ENCODE data around the gene AMHR2.

AMHR2 gene

GRCh38 chr12:53378724-53379388 lies 44.8 kb upstream of the AMHR2 start (continued):
- TF ChIP-seq ZNF280D (tag by site-specific recombination; IDR thresholded peaks at IDR 0.05) (no peak), ATF2 (tag by site-specific recombination; IDR thresholded peaks at IDR 0.05; ENCODE audit: low read depth) (peak; percentile 87), ZXDB (tag by site-specific recombination; IDR thresholded peaks at IDR 0.05) (peak; percentile 73), SP7 (tag by site-specific recombination; IDR thresholded peaks at IDR 0.05) (peak; percentile 69; the same call in 1 of the 2 replicates), ZNF561 (tag by site-specific recombination; IDR thresholded peaks at IDR 0.05; ENCODE audit: borderline replicate concordance) (no peak), ZNF501 (tag by site-specific recombination; IDR thresholded peaks at IDR 0.05) (peak; percentile 87), ZNF580 (tag by site-specific recombination; IDR thresholded peaks at IDR 0.05) (0 out of 2 replicates have a peak, but pooled peaks have one; percentile 12), ZSCAN16 (tag by site-specific recombination; IDR thresholded peaks at IDR 0.05) (no peak), INSM2 (tag by site-specific recombination; IDR thresholded peaks at IDR 0.05) (0 out of 2 replicates have a peak, but pooled peaks have one; percentile 44), REST (tag by site-specific recombination; IDR thresholded peaks at IDR 0.05) (peak; percentile 32; the same call in 1 of the 2 replicates), ZSCAN30 (tag by site-specific recombination; IDR thresholded peaks at IDR 0.05) (0 out of 2 replicates have a peak, but pooled peaks have one; percentile 13), SCRT1 (tag by site-specific recombination; IDR thresholded peaks at IDR 0.05; ENCODE audit: borderline replicate concordance) (peak; percentile 100), ZBTB11 (tag by site-specific recombination; conservative IDR thresholded peaks at IDR 0.05; ENCODE audit: low read depth) (0 out of 2 replicates have a peak, but pooled peaks have one; percentile 16), ZNF274 (IDR thresholded peaks at IDR 0.05; ENCODE audit: low read length) (no peak), ZNF274 (tag by site-specific recombination; IDR thresholded peaks at IDR 0.05; ENCODE audit: borderline replicate concordance) (no peak), ZNF24 (tag by site-specific recombination; IDR thresholded peaks at IDR 0.05) (peak; percentile 57; the same call in 1 of the 2 replicates)

Measured in HEK293 (cell line).